ENCODE results near the gene TROAP.

TROAP gene

DNA sequence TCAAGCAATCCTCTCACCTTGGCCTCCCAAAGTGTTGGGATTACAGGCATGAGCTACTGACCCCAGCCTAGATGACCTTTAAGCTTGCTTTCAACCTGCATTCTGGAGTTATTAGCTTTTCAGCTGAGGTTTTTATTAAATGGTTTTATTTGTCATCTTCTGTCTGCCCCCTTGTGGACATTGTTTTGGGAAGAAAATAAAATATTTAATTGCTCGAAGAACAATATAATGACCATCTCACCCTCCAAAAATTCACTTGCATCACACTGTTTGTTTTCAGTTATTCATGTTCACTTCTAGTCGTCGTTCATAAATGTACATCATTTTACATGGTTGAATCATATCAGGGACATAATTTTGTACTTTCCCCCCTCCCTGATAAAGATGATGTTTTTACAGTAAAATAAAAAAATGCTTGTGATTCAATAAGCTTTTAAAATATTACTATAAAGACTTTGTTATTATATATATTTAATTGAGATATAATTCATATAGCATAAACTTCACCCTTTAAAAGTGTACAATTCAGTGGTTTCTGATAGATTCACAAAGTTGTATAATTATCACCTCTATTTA, 34.1 kb downstream of the TROAP start:
- no peak overlapping the region for H3K4me3 ChIP-seq (ENCODE audit: low read length)

DNA sequence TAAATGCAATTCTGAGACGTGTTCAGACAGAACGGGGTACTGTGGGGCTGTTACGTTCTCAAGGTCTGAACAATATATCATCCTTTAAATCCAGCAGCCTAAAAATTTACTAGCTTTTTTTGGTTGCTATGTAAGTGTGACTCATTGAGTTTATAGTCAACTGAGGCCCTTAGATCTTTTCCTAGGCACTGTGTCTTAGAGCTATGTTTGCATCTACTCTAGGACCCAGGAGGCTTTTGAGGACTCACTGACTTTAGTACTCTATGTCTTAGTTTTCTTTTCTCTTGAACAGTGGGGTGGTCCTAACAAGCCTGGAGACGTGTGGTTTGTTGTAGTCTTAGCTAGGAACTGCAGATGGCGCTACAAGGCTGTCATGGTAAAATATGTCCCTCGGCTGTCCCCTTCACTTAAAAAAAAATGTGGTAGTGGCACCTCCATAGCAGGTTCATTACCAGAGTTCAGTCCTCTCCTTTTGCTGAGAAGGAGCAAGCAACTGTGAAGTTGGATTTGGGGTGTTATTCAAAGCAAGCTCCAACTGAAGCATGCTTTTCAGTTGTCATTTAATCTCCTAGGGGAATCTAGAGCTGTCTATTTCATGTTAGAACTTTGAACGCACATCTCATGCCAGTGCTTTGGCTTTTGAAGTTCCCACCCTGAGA, 35.6 kb downstream of the TROAP start:
- TF ChIP-seq, protein P1, sequence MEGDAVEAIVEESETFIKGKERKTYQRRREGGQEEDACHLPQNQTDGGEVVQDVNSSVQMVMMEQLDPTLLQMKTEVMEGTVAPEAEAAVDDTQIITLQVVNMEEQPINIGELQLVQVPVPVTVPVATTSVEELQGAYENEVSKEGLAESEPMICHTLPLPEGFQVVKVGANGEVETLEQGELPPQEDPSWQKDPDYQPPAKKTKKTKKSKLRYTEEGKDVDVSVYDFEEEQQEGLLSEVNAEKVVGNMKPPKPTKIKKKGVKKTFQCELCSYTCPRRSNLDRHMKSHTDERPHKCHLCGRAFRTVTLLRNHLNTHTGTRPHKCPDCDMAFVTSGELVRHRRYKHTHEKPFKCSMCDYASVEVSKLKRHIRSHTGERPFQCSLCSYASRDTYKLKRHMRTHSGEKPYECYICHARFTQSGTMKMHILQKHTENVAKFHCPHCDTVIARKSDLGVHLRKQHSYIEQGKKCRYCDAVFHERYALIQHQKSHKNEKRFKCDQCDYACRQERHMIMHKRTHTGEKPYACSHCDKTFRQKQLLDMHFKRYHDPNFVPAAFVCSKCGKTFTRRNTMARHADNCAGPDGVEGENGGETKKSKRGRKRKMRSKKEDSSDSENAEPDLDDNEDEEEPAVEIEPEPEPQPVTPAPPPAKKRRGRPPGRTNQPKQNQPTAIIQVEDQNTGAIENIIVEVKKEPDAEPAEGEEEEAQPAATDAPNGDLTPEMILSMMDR (IDR thresholded peaks at IDR 0.05; ENCODE audit: insufficient read depth, low read depth, low read length, missing control alignments): peak; percentile 87
- peak; percentile 67 for DNase-seq (ENCODE audit: low read depth)
- H3K4me3 ChIP-seq (ENCODE audit: low read length): no peak overlapping the region

More for the DNA sequence above, 34.1 kb downstream of the TROAP start:
- peak; percentile 61 for DNase-seq (ENCODE audit: low read depth)
- TF ChIP-seq, protein P1 (IDR thresholded peaks at IDR 0.05; ENCODE audit: insufficient read depth, low read depth, low read length, missing control alignments): peak; percentile 22

DNA sequence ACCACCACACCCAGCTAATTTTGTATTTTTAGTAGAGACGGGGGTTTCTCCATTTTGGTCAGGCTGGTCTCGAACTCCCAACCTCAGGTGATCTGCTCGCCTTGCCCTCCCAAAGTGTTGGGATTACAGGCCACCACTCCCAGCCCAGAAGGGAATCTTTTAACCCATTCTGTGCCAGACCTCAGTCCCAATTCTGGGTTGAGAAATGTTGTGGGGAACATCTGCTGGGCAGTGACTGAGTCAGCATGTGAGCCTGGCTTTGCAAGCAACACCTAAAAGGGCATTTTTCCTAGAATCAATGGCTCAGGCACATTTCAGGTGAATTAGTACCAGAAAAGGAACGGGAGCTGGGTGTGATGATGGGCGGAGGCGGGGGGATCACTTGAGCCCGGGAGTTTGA, 36.6 kb downstream of the TROAP start:
- no peak for DNase-seq (ENCODE audit: low read depth)
- TF ChIP-seq, protein P1 (IDR thresholded peaks at IDR 0.05; ENCODE audit: insufficient read depth, low read depth, low read length, missing control alignments): no peak
- no peak overlapping the region for H3K4me3 ChIP-seq (ENCODE audit: low read length)

DNA sequence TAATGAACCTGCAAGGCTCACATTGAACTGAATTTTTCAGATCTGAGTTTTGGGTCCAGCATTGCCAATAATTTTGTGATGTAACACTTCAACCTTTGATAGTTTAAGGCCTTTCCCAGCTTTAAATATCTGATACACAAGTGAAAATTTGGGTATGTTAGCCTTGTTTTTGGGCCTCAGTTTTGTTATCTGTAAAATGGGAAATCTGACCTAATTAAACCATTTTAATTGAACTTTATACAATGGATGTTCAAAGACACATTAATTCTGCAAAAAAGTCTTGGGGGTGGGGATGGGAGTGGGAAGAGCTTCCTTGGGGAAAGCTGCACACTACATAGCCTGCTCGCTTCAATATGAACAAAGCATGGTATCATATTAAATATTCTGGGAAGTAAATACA, 39.0 kb downstream of the TROAP start:
- no peak overlapping the region for H3K4me3 ChIP-seq (ENCODE audit: low read length)
- TF ChIP-seq, protein P1 (IDR thresholded peaks at IDR 0.05; ENCODE audit: insufficient read depth, low read depth, low read length, missing control alignments): no peak
- no peak for DNase-seq (ENCODE audit: low read depth)

DNA sequence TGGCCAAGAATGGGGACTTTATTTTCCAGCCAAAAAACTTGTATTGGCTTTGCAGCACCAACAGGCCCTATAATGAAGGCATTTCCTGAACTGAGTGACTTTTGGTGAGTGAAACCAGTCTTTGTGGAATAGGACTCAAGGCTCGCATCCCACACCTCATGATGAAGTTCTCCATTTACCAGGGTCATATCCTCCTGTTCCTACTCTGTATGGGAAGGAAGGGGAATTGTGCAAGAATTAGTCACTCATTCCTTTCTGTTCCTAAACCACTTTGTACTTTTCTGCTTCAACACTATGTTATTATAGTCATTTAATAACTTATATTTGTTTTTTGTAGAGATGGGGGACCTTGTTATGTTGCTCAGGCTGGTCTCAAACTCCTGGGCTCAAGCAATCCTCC, 41.9 kb downstream of the TROAP start:
- H3K4me3 ChIP-seq (ENCODE audit: low read length): no peak overlapping the region
- peak; percentile 84 for DNase-seq (ENCODE audit: low read depth)
- TF ChIP-seq, protein P1 (IDR thresholded peaks at IDR 0.05; ENCODE audit: insufficient read depth, low read depth, low read length, missing control alignments): no peak

DNA sequence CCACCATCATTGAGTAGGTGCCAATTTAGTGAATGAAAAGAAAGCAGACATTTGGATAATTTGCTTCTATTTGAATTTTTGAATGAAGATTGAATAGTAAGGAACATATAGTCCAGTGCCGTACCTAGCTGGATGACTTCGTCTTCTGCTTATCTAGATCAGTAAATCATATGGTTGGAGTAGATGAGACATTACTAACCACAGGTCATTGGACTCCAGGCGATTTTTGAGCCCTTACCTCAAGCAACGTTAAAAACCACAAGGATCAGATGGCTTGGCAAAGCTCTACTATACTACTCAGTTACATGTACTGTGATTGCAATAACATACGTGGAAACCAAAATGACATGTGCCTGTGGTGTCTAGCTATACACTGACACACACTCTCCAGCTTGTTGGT, 42.5 kb downstream of the TROAP start:
- DNase-seq (ENCODE audit: low read depth): peak; percentile 57
- TF ChIP-seq, protein P1 (IDR thresholded peaks at IDR 0.05; ENCODE audit: insufficient read depth, low read depth, low read length, missing control alignments): no peak
- no peak overlapping the region for H3K4me3 ChIP-seq (ENCODE audit: low read length)
